Left lung (tissue), 10 donors: ENCODE results near the gene CAND2. TPM values are rescaled to one million over a fixed set of nuclear protein-coding genes. Genes with fewer than 3 reads are reported as not detected.
"Not testable (repeated sequence)": the region's sequence is repeated elsewhere in the genome, so short reads cannot be mapped to it uniquely, and the experiment has no call there.

Source experiments
- ATAC-seq: fragments of 200-7000 bp; cut with Tn5 transposase; one replicate; pipeline ENCODE4 v1.9.1; 2020; ENCODE audit warnings: moderate library complexity
- DNase-seq, 4 donors: peaks; one replicate each; pipeline ENCODE4 v3.0.0-alpha.2; 2013 to 2020
- H3K27ac ChIP-seq, 2 donors: fragments of 200-600 bp; sonication (generic) in 1 of 2; one replicate each; pipeline versions ENCODE4 v1.5.0 to v1.8.0; 2020 to 2021
- H3K27me3 ChIP-seq, 2 donors: fragments of 200-600 bp; sonication (generic) in 1 of 2; one replicate each; pipeline versions ENCODE4 v1.5.0 to v1.8.0; 2020 to 2021
- H3K36me3 ChIP-seq, 2 donors: fragments of 200-600 bp; sonication (generic) in 1 of 2; one replicate each; pipeline versions ENCODE4 v1.5.0 to v1.8.0; 2020 to 2021
- H3K4me1 ChIP-seq, 2 donors: fragments of 200-600 bp; one replicate each; pipeline ENCODE4 v1.8.0; 2021
- H3K4me3 ChIP-seq, 2 donors: fragments of 200-600 bp; sonication (generic) in 1 of 2; one replicate each; pipeline versions ENCODE4 v1.5.0 to v1.8.0; 2020 to 2021; ENCODE audit warnings: mild to moderate bottlenecking in 1 of 2
- H3K9me3 ChIP-seq, 2 donors: fragments of 200-600 bp; sonication (generic) in 1 of 2; one replicate each; pipeline versions ENCODE4 v1.5.0 to v1.8.0; 2020 to 2021
- intact Hi-C, 2 donors: fragments of 100-400 bp; cut with DNase I; formaldehyde crosslinking; loops; one replicate each; pipeline versions ENCODE4 v1.11.2 to v1.14.2; 2022
- polyA plus RNA-seq, 6 donors: library from polyadenylated mRNA; unstranded; fragments of 120-200 nt; gene quantifications; one replicate each; pipeline ENCODE4 v1.2.1, GENCODE V29; 2013; ENCODE audit not compliant: insufficient read length in 6 of 6
- total RNA-seq, 2 donors: library from RNA; stranded (reverse); fragmentation: NEBNext Ultra II Directional; extraction: Animal tissue kit (Norgen Biotek cat#: 25700); gene quantifications; one replicate each; pipeline ENCODE4 v1.2.1, GENCODE V29; 2021
- TF ChIP-seq, protein P1 (sequence below), 2 donors: fragments of 200-600 bp; sonication (generic) in 1 of 2; IDR thresholded peaks; one replicate each; pipeline versions ENCODE4 v1.5.0 to v1.8.0; 2021; ENCODE audit warnings: antibody characterized with exemption in 2 of 2
- donor health status: DM: no; HTN: yes; CAD: no.
- donor health status: DM: no; HTN: no; CAD: no.

CAND2 gene
- total and polyA plus RNA-seq, 8 donors, result 3.7 to 8.8 (median 6.8) TPM

DNA sequence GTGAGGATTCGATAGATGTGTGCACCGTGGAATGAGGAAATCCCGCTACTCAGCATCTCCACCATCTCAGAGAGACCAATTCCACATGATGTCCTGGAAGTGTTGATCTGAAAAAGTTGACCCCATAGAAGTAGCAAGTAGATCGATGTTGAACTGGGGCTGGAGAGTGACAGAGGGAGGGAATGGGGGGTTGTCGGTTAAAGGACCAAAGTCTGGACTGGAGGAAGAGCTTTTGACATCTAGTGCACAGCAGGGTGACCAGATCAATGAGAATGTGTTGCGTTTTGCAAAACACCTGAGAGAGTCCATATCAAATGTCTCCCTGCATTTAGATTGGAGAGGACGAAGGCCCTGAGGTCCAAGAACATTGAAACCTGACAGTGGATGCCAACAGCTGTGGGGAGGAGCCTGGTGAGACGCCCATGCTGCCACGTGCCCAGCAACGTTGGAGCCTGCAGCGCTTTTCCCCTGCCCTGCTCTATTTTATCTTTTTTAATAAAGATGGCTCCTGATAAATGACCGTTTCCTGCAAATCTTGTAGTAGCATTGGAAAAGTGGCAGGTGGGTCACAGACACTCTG is 75.0 kb downstream of the CAND2 start:
- TF ChIP-seq, protein P1, sequence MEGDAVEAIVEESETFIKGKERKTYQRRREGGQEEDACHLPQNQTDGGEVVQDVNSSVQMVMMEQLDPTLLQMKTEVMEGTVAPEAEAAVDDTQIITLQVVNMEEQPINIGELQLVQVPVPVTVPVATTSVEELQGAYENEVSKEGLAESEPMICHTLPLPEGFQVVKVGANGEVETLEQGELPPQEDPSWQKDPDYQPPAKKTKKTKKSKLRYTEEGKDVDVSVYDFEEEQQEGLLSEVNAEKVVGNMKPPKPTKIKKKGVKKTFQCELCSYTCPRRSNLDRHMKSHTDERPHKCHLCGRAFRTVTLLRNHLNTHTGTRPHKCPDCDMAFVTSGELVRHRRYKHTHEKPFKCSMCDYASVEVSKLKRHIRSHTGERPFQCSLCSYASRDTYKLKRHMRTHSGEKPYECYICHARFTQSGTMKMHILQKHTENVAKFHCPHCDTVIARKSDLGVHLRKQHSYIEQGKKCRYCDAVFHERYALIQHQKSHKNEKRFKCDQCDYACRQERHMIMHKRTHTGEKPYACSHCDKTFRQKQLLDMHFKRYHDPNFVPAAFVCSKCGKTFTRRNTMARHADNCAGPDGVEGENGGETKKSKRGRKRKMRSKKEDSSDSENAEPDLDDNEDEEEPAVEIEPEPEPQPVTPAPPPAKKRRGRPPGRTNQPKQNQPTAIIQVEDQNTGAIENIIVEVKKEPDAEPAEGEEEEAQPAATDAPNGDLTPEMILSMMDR (IDR thresholded peaks at IDR 0.05), result no peak
- Histone ChIP-seq H3K27me3 (peaks cover 0 to 35% of the 10 kb centered on the region in 2 donors), H3K36me3 (no peaks in the 10 kb centered on the region), H3K27ac (no peak overlapping the region), H3K9me3 (no peaks in the 10 kb centered on the region), H3K4me3 (no peak overlapping the region), H3K4me1 (peaks cover 0 to 23% of the 10 kb centered on the region in 2 donors)
- ATAC-seq (no peak), DNase-seq (no peak)
- intact Hi-C loops, result loop anchor here in 1 of 2 donors (10.0 kb wide), 1 partner anchor 113 kb away; no protein-coding TSS in a partner anchor

DNA sequence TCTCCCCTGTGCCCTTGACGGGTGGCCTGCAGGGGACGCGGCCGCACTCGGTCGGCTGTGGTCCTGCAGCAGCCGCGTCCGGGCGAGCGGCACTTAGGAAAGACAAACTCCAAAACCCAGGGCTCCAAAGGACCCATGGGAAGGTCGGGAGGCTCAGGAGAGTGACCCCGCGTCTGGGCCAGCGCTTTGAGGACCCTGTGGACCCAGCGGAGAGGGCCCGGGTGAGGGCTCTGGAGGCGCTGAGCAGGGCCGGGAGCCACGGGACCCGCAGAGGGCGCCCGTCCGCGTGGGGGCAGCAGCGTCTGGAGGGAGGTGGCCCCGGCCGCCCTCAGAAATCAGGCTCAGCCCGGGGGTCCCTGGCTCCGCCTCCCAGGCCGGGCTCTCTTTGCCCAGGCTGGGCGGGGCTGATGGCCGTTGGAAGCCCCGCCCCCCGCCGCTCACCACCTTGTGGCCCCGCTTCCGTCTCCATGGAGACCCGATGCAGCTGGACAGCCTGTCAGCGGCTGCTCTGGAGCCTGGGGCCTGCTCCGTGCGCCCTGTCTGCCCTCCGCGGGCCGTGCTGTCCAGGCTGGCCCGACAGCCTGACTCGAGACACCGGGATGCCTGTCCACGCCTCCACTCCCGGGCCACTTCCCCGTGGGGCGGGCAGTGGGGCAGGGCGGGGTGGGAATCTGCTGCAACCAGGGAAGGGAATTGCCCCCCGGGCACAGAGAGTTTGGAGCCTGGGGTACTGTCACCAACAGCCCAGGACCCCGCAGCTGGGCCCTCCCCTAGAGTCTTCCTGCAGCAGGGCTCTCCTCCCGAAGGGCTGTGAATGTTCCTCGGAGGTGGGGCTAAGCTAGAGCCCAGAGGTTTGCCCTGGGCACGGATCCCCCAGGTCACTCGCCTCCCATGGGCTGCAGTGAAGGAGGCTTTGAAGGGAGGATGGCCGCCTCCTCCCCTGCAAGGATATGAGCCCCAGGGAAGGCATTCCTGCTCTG is 79.7 kb downstream of the CAND2 start:
- DNase-seq (peak in 1 of 4 donors; percentile 72), ATAC-seq (peak; percentile 81)
- TF ChIP-seq, protein P1 (IDR thresholded peaks at IDR 0.05), result no peak
- peaks cover 0 to 7% of the 10 kb centered on the region in 2 donors for H3K4me1 ChIP-seq
- H3K9me3 ChIP-seq, result no peaks in the 10 kb centered on the region
- H3K36me3 ChIP-seq, result no peaks in the 10 kb centered on the region
- peaks cover 0 to 20% of the 10 kb centered on the region in 2 donors for H3K27me3 ChIP-seq
- no peak overlapping the region for H3K27ac ChIP-seq
- H3K4me3 ChIP-seq, result peak overlapping the region in 1 of 2 donors; percentile 17
- intact Hi-C loops, result loop anchor here in 1 of 2 donors (10.0 kb wide), 1 partner anchor 109 kb away; no protein-coding TSS in a partner anchor

DNA sequence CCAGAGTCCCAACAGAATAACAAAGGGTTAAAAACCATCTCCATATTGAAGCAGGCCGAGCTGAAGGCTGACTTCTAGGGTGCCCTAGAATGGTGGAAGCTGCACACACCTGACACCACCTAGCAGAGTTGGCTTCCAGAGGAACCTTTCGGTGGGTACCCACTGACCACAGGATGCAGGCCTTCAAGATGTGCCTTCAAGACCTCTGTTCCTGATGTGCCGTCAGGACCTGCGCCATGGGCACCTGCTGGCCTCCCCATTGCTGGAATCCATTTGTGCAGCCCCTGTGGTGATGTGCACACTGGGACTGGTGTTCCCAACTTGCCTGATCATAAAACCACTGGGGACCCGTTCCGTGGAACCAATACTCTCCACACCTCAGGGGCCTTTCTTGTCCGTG is 80.6 kb downstream of the CAND2 start:
- no peaks in the 10 kb centered on the region for H3K9me3 ChIP-seq
- ATAC-seq (no peak), DNase-seq (no peak)
- H3K27ac ChIP-seq, result no peak overlapping the region
- peaks cover 0 to 7% of the 10 kb centered on the region in 2 donors for H3K4me1 ChIP-seq
- intact Hi-C loops, result loop anchor here in 1 of 2 donors (10.0 kb wide), 1 partner anchor 108 kb away; no protein-coding TSS in a partner anchor
- peaks cover 0 to 20% of the 10 kb centered on the region in 2 donors for H3K27me3 ChIP-seq
- H3K4me3 ChIP-seq, result no peak overlapping the region
- TF ChIP-seq, protein P1 (IDR thresholded peaks at IDR 0.05), result no peak
- no peaks in the 10 kb centered on the region for H3K36me3 ChIP-seq

DNA sequence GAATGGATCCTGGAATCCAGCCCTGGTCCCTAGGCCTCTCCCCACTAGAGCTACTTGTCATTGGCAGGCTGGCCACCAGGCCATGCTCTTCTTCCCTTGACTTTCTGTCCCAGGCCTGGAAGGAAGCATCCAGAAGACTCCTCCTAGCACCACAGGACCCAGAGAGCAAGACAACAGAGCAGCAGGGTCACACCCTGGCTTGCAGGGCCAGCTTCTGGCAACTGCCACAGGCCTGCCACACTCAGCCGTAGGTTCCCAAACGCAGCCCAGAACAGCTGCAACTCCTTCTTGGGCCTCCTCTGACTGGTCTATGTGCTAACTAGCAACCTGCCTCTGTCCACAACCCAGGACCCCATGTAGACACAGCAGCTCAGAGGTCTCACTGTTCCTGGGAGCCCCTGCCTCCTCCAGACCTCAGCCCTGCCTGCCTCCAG is 81.7 kb downstream of the CAND2 start:
- Histone ChIP-seq H3K27ac (no peak overlapping the region), H3K4me1 (peaks cover 0 to 7% of the 10 kb centered on the region in 2 donors), H3K27me3 (peaks cover 0 to 27% of the 10 kb centered on the region in 2 donors), H3K9me3 (no peaks in the 10 kb centered on the region), H3K4me3 (no peak overlapping the region), H3K36me3 (no peaks in the 10 kb centered on the region)
- intact Hi-C loops, result loop anchor here in 1 of 2 donors (10.0 kb wide), 1 partner anchor 107 kb away; no protein-coding TSS in a partner anchor
- TF ChIP-seq, protein P1 (IDR thresholded peaks at IDR 0.05), result no peak
- ATAC-seq, result no peak
- DNase-seq, result no peak

GRCh38 chr3:12878758-12879157 is 82.3 kb downstream of the CAND2 start:
- DNase-seq, H3K9me3 ChIP-seq, H3K27ac ChIP-seq, H3K4me1 ChIP-seq, ATAC-seq, H3K36me3 ChIP-seq, H3K4me3 ChIP-seq: not testable (repeated sequence)
- H3K27me3 ChIP-seq, result peaks cover 0 to 27% of the 10 kb centered on the region in 2 donors
- intact Hi-C loops, result loop anchor here in 1 of 2 donors (10.0 kb wide), 1 partner anchor 106 kb away; no protein-coding TSS in a partner anchor
